ENCODE results near the gene USP40. TPM values are rescaled to one million over a fixed set of nuclear protein-coding genes. Genes with fewer than 3 reads are reported as not detected.

Gene USP40
- total RNA-seq, 1 experiment from 2014 or later = 34.9 TPM

DNA sequence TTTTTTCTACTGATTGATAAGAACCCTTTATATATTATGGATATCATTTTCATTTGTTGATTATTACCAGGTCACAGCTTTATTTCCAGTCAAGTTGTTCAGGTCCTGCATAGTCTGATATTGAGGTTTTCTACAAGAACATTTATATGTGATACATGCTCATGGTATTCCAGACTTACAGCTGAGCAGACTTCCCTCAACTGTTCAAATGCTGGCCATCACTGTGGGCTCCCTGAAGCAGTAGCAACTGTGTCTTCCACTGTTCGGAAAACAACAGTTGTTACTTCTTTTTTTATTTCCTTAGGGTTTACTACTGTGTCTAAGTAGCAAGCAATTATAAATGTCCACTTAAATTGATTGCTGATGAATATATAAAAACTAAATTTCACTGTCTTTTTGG is 132.8 kb downstream of the USP40 start (continued):
- TF ChIP-seq, protein P1, sequence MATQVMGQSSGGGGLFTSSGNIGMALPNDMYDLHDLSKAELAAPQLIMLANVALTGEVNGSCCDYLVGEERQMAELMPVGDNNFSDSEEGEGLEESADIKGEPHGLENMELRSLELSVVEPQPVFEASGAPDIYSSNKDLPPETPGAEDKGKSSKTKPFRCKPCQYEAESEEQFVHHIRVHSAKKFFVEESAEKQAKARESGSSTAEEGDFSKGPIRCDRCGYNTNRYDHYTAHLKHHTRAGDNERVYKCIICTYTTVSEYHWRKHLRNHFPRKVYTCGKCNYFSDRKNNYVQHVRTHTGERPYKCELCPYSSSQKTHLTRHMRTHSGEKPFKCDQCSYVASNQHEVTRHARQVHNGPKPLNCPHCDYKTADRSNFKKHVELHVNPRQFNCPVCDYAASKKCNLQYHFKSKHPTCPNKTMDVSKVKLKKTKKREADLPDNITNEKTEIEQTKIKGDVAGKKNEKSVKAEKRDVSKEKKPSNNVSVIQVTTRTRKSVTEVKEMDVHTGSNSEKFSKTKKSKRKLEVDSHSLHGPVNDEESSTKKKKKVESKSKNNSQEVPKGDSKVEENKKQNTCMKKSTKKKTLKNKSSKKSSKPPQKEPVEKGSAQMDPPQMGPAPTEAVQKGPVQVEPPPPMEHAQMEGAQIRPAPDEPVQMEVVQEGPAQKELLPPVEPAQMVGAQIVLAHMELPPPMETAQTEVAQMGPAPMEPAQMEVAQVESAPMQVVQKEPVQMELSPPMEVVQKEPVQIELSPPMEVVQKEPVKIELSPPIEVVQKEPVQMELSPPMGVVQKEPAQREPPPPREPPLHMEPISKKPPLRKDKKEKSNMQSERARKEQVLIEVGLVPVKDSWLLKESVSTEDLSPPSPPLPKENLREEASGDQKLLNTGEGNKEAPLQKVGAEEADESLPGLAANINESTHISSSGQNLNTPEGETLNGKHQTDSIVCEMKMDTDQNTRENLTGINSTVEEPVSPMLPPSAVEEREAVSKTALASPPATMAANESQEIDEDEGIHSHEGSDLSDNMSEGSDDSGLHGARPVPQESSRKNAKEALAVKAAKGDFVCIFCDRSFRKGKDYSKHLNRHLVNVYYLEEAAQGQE (IDR thresholded peaks at IDR 0.05; ENCODE audit: low read depth) = no peak

DNA sequence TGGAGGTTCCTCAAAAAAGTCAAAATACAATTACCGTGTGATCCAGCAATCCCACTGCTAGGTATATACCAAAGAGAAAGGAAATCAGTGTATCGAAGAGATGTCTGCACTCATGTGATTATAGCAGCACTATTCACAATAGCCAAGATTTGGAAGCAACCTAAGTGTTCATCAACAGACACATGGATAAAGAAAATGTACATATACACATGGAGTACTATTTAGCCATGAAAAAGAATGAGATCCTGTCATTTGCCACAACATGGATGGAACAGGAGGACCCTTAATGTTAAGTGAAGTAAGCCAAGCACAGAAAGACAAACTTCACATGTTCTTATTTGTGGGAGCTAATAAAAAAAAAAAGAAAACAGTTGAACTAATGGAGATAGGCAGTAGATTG is 133.6 kb downstream of the USP40 start:
- Histone ChIP-seq H3K4me1 (ENCODE audit: control insufficient read depth in 1 of 2, insufficient read depth in 2 of 2, low read length in 2 of 2) (peaks cover 0 to 4% of the 10 kb centered on the region in 2 experiments; a peak in 1 of 4 replicates), H3K9ac (ENCODE audit: low read length) (no peak overlapping the region), H3K27ac (ENCODE audit: low read depth, low read length) (no peak overlapping the region), H4K20me1 (ENCODE audit: insufficient read depth) (no peaks in the 10 kb centered on the region), H3K9me3 (ENCODE audit: control insufficient read depth in 1 of 2, insufficient read depth in 1 of 2, low read depth in 1 of 2, low read length in 2 of 2) (no peaks in the 10 kb centered on the region), H3K9me2 (ENCODE audit: insufficient read depth) (no peaks in the 10 kb centered on the region), H3K27me3 (ENCODE audit: insufficient read depth, low read length) (no peaks in the 10 kb centered on the region), H3K4me3 (replicated peaks in 1 of 2; ENCODE audit: low read depth in 1 of 2, low read length in 2 of 2) (no peak overlapping the region), H3K4me2 (ENCODE audit: low read length) (no peak overlapping the region), H2AFZ (ENCODE audit: low read depth, low read length, poor library complexity, severe bottlenecking) (no peak overlapping the region), H3K36me3 (ENCODE audit: control insufficient read depth in 1 of 2, insufficient read depth in 2 of 2, low read length in 2 of 2) (peaks cover 10 to 21% of the 10 kb centered on the region in 2 experiments; a peak in 3 of 4 replicates), H3K79me2 (ENCODE audit: insufficient read depth, low read length) (peaks cover 65% of the 10 kb centered on the region)
- ChIA-PET CTCF (interaction anchor here (1.3 kb wide), 1 partner anchor 29 kb away, joined by 4 read pairs; no protein-coding TSS in a partner anchor), RAD21 (ENCODE audit: low non-redundant PET in 1 of 2, low total read pairs in 2 of 2, uncharacterized antibody in 2 of 2, unreplicated experiment in 2 of 2) (no interaction called here), POLR2A (no interaction called here)
- no peak for ATAC-seq
- no peak for DNase-seq (ENCODE audit: low read depth, low spot score)
- BruUV-seq (replicated peaks) = no TSS peak
- intact Hi-C loops (cut with micrococcal nuclease) = no loop called here
- TF ChIP-seq EGR1 (IDR thresholded peaks at IDR 0.05; ENCODE audit: low read depth) (no peak), RAD21 (IDR thresholded peaks at IDR 0.05; ENCODE audit: low read depth) (no peak), CBX3 (IDR thresholded peaks at IDR 0.05; ENCODE audit: low read depth) (no peak), ZNF274 (IDR thresholded peaks at IDR 0.05; ENCODE audit: low read depth, low read length) (no peak), YY1 (IDR thresholded peaks at IDR 0.05; ENCODE audit: extremely low read depth, insufficient replicate concordance, low read depth, low read length) (no peak), ELF1 (IDR thresholded peaks at IDR 0.05; ENCODE audit: borderline replicate concordance, low read depth) (no peak), SRF (IDR thresholded peaks at IDR 0.05; ENCODE audit: low read depth) (no peak), ZFX (IDR thresholded peaks at IDR 0.05) (no peak), TCF7L2 (IDR thresholded peaks at IDR 0.05; ENCODE audit: borderline replicate concordance, extremely low read depth, insufficient read depth, insufficient read length) (no peak)
- TF ChIP-seq, protein P2, sequence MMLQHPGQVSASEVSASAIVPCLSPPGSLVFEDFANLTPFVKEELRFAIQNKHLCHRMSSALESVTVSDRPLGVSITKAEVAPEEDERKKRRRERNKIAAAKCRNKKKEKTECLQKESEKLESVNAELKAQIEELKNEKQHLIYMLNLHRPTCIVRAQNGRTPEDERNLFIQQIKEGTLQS (IDR thresholded peaks at IDR 0.05) = no peak
- TF ChIP-seq, protein P3, sequence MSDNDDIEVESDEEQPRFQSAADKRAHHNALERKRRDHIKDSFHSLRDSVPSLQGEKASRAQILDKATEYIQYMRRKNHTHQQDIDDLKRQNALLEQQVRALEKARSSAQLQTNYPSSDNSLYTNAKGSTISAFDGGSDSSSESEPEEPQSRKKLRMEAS (IDR thresholded peaks at IDR 0.05) = no peak
- TF ChIP-seq, protein P4, sequence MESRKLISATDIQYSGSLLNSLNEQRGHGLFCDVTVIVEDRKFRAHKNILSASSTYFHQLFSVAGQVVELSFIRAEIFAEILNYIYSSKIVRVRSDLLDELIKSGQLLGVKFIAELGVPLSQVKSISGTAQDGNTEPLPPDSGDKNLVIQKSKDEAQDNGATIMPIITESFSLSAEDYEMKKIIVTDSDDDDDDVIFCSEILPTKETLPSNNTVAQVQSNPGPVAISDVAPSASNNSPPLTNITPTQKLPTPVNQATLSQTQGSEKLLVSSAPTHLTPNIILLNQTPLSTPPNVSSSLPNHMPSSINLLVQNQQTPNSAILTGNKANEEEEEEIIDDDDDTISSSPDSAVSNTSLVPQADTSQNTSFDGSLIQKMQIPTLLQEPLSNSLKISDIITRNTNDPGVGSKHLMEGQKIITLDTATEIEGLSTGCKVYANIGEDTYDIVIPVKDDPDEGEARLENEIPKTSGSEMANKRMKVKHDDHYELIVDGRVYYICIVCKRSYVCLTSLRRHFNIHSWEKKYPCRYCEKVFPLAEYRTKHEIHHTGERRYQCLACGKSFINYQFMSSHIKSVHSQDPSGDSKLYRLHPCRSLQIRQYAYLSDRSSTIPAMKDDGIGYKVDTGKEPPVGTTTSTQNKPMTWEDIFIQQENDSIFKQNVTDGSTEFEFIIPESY (IDR thresholded peaks at IDR 0.05; ENCODE audit: extremely low read depth, insufficient replicate concordance, low read length) = no peak
- TF ChIP-seq, protein P1 (IDR thresholded peaks at IDR 0.05; ENCODE audit: low read depth) = no peak

Measured in HCT116 (cell line).